ENCODE results near the gene MFSD2A. TPM values are rescaled to one million over a fixed set of nuclear protein-coding genes. Genes with fewer than 3 reads are reported as not detected.

The MFSD2A gene
- total and polyA plus RNA-seq, 9 donors: 0.62 to 6.8 (median 1.8) TPM

DNA sequence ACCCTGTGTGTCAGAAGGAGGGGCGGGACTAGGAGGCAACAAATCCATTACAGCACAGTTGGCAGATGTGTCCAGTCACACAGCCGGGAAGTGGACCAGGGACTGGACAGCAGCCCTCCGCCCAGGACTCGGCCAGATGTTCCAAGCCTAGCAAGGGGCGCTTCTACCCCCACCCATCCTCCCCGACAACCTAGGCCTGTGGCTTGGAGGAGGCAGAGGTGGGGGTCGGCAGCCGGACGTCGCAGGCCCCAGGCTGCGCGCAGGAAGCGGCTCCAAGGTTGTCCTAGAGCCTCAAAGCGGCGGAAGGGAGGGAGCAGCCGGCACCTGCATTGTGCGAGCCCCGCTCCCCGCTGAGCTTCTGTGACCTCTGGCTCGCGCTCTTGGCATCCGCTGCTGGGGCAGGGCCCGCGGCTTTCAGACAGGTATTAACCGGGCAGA lies 32.7 kb upstream of the MFSD2A start:
- H3K9me3 ChIP-seq (replicated peaks; ENCODE audit: control insufficient read depth, low read depth, low read length): no peaks in the 10 kb centered on the region
- WGBS (ENCODE audit: insufficient coverage): 3% methylated on average over 9 of the region's 25 CpGs
- H3K27me3 ChIP-seq (ENCODE audit: control insufficient read depth, insufficient read depth, low read length): peaks cover 8% of the 10 kb centered on the region
- peaks cover 23% of the 10 kb centered on the region for H3K4me1 ChIP-seq (ENCODE audit: control insufficient read depth, insufficient read depth, low read length)
- no peak overlapping the region for H3K4me3 ChIP-seq (ENCODE audit: low read length)
- no peaks in the 10 kb centered on the region for H3K36me3 ChIP-seq (ENCODE audit: control insufficient read depth, insufficient read depth, low read length)
- peak; percentile 37 for DNase-seq
- no peak overlapping the region for H3K27ac ChIP-seq (ENCODE audit: low read length)

DNA sequence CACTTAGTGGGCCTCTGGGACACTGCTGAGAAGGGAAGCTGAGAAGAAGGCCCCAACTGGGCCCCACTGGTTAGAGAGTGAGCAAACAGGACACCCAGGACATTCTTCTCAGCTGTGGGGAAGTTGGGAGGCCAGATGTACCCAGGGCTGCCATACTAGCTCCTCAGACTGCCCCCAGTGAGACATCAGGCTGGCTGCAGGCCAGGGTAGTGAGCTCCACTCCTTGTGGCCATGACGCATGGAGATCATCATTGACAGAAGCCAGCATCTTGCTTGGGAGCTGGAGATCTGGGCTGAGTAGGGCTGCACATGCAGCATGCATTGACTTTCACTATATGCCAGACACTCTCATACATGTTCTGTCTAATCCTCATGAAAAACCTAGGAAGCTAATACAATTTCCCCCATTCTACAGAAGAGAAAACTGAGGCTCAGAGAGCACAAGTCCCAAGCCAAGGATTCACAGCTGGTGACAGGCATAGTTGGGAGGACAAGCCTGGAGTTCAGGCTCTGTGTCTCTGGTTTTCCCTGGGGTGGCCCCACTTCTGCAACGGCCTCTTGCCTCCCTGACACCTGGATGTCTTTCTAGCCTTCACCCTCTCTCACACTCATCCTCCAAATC lies 29.1 kb upstream of the MFSD2A start:
- H3K27ac ChIP-seq (ENCODE audit: low read length): no peak overlapping the region
- no peak for DNase-seq
- H3K27me3 ChIP-seq (ENCODE audit: control insufficient read depth, insufficient read depth, low read length): peaks cover 8% of the 10 kb centered on the region
- 52% methylated on average over 2 of the region's 2 CpGs for WGBS (ENCODE audit: insufficient coverage)
- H3K4me3 ChIP-seq (ENCODE audit: low read length): no peak overlapping the region
- H3K36me3 ChIP-seq (ENCODE audit: control insufficient read depth, insufficient read depth, low read length): no peaks in the 10 kb centered on the region
- H3K9me3 ChIP-seq (replicated peaks; ENCODE audit: control insufficient read depth, low read depth, low read length): no peaks in the 10 kb centered on the region
- H3K4me1 ChIP-seq (ENCODE audit: control insufficient read depth, insufficient read depth, low read length): peaks cover 34% of the 10 kb centered on the region

GRCh38 chr1:39926343-39926793 lies 28.6 kb upstream of the MFSD2A start:
- WGBS (ENCODE audit: insufficient coverage): 28% methylated on average over 6 of the region's 6 CpGs
- Histone ChIP-seq H3K4me1 (ENCODE audit: control insufficient read depth, insufficient read depth, low read length) (peaks cover 34% of the 10 kb centered on the region), H3K27me3 (ENCODE audit: control insufficient read depth, insufficient read depth, low read length) (peaks cover 8% of the 10 kb centered on the region), H3K36me3 (ENCODE audit: control insufficient read depth, insufficient read depth, low read length) (no peaks in the 10 kb centered on the region), H3K27ac (ENCODE audit: low read length) (no peak overlapping the region), H3K4me3 (ENCODE audit: low read length) (no peak overlapping the region), H3K9me3 (replicated peaks; ENCODE audit: control insufficient read depth, low read depth, low read length) (no peaks in the 10 kb centered on the region)
- peak; percentile 13 for DNase-seq

DNA sequence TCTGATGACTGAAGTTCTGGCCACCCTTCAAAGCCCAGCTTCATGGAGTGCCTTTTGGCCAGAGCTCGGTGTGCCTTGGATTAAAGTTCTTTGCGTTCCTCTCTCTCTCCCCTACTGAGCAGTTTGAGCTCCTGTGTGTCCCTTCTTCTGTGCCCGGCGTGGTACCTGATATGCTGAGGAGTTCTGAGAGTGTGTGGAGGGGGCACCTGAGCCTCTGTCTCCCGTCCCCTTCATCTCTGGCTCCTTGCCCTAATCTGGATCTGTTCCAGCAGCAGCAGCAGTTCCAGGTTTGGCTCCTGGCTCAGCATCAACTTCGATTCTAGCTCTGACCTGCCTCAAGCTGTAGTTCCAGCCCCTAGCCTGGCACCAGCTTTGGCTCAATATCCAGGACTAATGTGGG lies 28.1 kb upstream of the MFSD2A start:
- no peak for DNase-seq
- Histone ChIP-seq H3K27ac (ENCODE audit: low read length) (no peak overlapping the region), H3K9me3 (replicated peaks; ENCODE audit: control insufficient read depth, low read depth, low read length) (no peaks in the 10 kb centered on the region), H3K4me3 (ENCODE audit: low read length) (no peak overlapping the region), H3K36me3 (ENCODE audit: control insufficient read depth, insufficient read depth, low read length) (no peaks in the 10 kb centered on the region), H3K27me3 (ENCODE audit: control insufficient read depth, insufficient read depth, low read length) (peaks cover 5% of the 10 kb centered on the region), H3K4me1 (ENCODE audit: control insufficient read depth, insufficient read depth, low read length) (peaks cover 34% of the 10 kb centered on the region)
- 45% methylated on average over 2 of the region's 6 CpGs for WGBS (ENCODE audit: insufficient coverage)

DNA sequence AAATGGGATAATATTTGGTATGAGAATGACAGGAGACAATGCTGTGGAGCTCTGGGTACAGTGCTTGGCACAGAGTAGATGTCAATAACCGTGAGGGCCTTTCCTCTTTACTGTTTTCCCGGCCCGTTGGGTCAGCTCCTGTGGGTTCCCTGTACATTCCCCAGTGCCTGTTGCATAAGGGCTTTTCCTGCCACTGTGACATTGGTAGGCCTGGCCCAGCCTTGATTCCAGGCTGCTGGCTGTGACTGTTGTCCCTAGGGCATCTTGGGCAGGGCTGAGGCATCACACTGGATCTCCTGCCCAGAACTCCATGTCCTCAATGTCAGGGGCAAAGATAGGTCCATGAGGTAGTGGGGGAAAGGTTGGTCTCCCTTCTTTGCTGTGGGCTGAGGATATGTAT lies 27.4 kb upstream of the MFSD2A start:
- Histone ChIP-seq H3K9me3 (replicated peaks; ENCODE audit: control insufficient read depth, low read depth, low read length) (no peaks in the 10 kb centered on the region), H3K27me3 (ENCODE audit: control insufficient read depth, insufficient read depth, low read length) (peaks cover under 1% of the 10 kb centered on the region), H3K4me3 (ENCODE audit: low read length) (no peak overlapping the region), H3K4me1 (ENCODE audit: control insufficient read depth, insufficient read depth, low read length) (peaks cover 29% of the 10 kb centered on the region), H3K27ac (ENCODE audit: low read length) (no peak overlapping the region), H3K36me3 (ENCODE audit: control insufficient read depth, insufficient read depth, low read length) (no peaks in the 10 kb centered on the region)
- DNase-seq: no peak
- WGBS (ENCODE audit: insufficient coverage): 79% methylated on average over 3 of the region's 3 CpGs

GRCh38 chr1:39928809-39929587 lies 25.9 kb upstream of the MFSD2A start:
- DNase-seq: no peak
- no peak overlapping the region for H3K27ac ChIP-seq (ENCODE audit: low read length)

DNA sequence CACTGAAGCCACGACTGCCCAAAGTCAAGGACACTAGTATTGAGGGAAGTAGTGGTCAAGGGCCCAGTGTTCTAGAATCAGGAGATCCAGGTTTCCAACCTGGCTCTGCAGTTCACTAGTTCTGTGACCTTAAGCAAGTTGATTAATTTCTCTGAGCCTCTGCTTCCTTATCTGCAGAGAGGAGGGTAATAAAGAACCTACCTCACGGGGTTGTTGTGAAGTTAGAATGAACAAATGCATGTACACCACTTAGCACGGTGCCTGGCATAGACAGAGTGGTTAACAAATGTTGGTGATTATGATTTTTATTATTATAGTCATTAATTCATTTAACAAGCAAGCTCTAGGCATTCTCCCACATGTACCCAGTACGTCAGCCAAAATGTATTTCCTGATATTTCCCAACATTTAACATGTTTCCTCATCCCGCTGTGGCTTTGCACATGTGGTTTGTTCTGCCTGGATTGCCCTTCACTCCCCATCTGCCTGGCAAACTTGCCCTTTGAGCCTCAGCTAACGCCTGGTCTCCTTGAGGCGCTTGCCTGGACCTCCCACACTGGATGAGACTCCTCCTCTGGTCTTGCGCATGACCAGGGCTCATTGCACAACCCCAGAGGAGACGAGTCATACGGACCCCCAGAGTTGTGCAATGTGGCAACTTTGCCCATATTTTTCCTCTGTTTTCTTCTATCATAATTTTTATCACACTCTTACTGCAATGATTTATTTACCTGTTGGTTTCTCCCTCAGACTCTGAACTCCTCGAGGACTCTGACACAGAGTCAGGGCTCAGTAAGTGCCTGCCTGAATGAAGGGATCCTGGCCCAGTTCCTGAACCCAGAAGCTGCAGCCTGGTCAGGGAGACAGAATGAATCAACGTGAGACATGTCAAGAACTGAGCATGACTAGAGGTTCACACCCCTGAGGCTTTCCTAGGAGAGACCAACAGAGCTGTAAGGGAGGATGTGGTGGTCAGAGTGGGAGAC lies 20.7 kb upstream of the MFSD2A start:
- peak; percentile 67 for DNase-seq
- Histone ChIP-seq H3K36me3 (ENCODE audit: control insufficient read depth, insufficient read depth, low read length) (no peaks in the 10 kb centered on the region), H3K4me1 (ENCODE audit: control insufficient read depth, insufficient read depth, low read length) (no peaks in the 10 kb centered on the region), H3K27me3 (ENCODE audit: control insufficient read depth, insufficient read depth, low read length) (no peaks in the 10 kb centered on the region), H3K4me3 (ENCODE audit: low read length) (no peak overlapping the region), H3K27ac (ENCODE audit: low read length) (peak overlapping the region; percentile 13), H3K9me3 (replicated peaks; ENCODE audit: control insufficient read depth, low read depth, low read length) (peaks cover 4% of the 10 kb centered on the region)
- 58% methylated on average over 10 of the region's 12 CpGs for WGBS (ENCODE audit: insufficient coverage)

More at GRCh38 chr1:39928809-39929587, 25.9 kb upstream of the MFSD2A start:
- Histone ChIP-seq H3K9me3 (replicated peaks; ENCODE audit: control insufficient read depth, low read depth, low read length) (no peaks in the 10 kb centered on the region), H3K4me3 (ENCODE audit: low read length) (no peak overlapping the region), H3K4me1 (ENCODE audit: control insufficient read depth, insufficient read depth, low read length) (peaks cover 28% of the 10 kb centered on the region), H3K27me3 (ENCODE audit: control insufficient read depth, insufficient read depth, low read length) (no peaks in the 10 kb centered on the region), H3K36me3 (ENCODE audit: control insufficient read depth, insufficient read depth, low read length) (no peaks in the 10 kb centered on the region)
- 86% methylated on average over 1 of the region's 7 CpGs for WGBS (ENCODE audit: insufficient coverage)

DNA sequence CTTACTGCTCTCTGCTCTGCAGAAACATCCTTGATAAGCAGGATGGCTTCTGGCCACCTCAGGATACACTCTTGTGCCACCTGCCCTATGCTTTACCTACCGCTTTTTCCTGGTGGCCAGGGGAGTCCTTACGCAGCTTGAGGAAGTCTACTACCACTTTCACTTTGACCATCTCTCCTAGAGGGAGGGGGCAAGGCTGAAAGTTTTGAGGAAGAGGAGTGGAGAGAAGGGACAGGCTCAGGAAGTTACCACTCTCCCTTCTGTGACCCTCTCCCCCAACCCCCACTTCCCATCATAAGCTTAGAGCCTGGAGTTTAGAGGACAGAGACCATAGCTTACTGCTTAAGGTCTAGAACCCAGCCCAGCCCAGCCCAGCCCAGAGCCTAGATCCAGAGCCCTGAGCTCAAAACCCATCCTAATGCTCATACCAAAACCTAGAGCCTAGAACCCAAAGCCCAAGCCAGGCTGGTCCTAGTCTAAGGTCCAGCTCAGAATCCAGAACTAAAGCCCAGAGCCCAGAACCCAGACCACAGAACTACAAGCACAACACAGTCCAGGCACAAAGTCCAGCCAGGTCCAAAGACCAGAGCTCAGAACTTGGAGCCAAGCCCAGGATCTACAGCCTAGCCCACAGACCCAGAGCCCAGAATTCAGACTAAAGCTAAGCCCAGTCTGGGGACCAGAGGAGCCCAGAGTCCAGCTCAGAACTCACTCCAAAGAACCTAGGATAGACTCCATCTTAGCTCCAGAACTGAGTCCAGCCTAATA lies 18.0 kb upstream of the MFSD2A start:
- Histone ChIP-seq H3K9me3 (replicated peaks; ENCODE audit: control insufficient read depth, low read depth, low read length) (peaks cover 4% of the 10 kb centered on the region), H3K36me3 (ENCODE audit: control insufficient read depth, insufficient read depth, low read length) (no peaks in the 10 kb centered on the region), H3K4me3 (ENCODE audit: low read length) (no peak overlapping the region), H3K27me3 (ENCODE audit: control insufficient read depth, insufficient read depth, low read length) (no peaks in the 10 kb centered on the region), H3K4me1 (ENCODE audit: control insufficient read depth, insufficient read depth, low read length) (no peaks in the 10 kb centered on the region), H3K27ac (ENCODE audit: low read length) (no peak overlapping the region)
- WGBS (ENCODE audit: insufficient coverage): no CpG with 5 or more reads among the region's 2 CpGs
- peak; percentile 62 for DNase-seq

GRCh38 chr1:39938856-39939255 lies 16.1 kb upstream of the MFSD2A start:
- no peak for DNase-seq
- no peak overlapping the region for H3K27ac ChIP-seq (ENCODE audit: low read length)
- H3K36me3 ChIP-seq (ENCODE audit: control insufficient read depth, insufficient read depth, low read length): no peaks in the 10 kb centered on the region
- WGBS (ENCODE audit: insufficient coverage): 93% methylated on average over 7 of the region's 8 CpGs
- no peaks in the 10 kb centered on the region for H3K4me1 ChIP-seq (ENCODE audit: control insufficient read depth, insufficient read depth, low read length)
- H3K9me3 ChIP-seq (replicated peaks; ENCODE audit: control insufficient read depth, low read depth, low read length): peaks cover 4% of the 10 kb centered on the region
- no peaks in the 10 kb centered on the region for H3K27me3 ChIP-seq (ENCODE audit: control insufficient read depth, insufficient read depth, low read length)
- H3K4me3 ChIP-seq (ENCODE audit: low read length): no peak overlapping the region

Data from muscle of leg (tissue), 11 donors.